NK-92 (cell line): ENCODE results near the gene ARHGAP25.

ENCODE experiments used
- DNase-seq: peaks from one replicate; lab custom pipeline; 2025; ENCODE audit not compliant: unreplicated experiment; lab: John Stamatoyannopoulos, UW

Gene ARHGAP25

DNA sequence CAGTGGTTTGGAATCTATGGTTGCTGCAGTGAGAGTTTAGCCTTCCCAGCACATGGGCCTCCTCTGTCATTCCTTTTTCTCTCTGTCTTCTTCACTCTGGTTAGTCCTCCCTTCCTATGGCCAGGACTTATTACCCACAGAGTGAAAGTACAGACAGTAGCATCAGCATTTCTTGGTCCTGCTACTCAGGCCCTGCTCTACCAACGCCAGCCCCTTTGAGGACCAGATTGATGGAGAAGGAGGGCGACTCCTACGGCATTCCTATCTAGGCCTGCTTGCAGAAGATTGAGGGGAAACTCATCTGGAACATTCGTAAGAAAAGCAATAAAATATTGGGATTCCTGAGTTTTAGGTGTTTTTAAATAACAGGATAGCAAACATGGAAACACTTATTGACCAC, 93.1 kb downstream of the ARHGAP25 start:
- no peak for DNase-seq

DNA sequence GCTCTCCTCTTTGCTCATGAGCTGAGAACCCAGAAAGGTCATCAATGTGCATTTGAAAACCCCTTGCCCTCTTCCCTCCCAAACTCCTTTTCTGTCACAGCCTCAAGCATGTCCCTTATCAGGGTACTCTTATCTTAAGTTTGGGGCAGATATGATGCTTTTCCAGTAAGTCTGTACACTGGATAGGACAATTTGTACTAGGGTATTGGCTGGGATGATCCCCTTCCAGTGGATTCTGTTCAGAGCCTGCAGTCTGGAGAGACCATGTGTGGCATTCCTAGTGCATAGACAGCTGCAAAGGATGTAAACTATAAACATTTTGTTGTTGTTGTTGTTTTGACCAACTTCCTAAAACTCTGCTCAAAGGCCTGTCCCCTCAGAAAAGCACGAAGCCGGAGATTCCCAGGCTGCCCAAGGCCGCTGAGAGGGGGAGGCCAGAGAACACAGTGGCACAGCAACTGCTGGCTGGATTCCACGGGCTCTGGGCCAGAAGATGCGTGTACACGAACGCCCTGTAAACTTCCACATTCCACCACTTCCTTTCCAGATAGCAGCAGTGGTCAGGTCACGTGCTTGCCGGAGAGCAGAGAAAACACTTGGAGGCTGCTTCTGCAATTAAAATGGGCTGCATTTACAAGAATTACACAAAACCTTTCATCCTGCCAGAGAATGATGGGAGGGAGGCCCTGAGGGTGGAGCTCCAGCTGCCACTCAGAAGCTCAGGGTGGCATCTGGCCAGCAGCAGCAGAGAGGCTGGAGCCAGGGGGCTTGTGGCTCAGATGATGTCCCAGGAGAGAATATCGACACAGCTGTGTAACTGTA, 94.5 kb downstream of the ARHGAP25 start:
- DNase-seq = no peak

DNA sequence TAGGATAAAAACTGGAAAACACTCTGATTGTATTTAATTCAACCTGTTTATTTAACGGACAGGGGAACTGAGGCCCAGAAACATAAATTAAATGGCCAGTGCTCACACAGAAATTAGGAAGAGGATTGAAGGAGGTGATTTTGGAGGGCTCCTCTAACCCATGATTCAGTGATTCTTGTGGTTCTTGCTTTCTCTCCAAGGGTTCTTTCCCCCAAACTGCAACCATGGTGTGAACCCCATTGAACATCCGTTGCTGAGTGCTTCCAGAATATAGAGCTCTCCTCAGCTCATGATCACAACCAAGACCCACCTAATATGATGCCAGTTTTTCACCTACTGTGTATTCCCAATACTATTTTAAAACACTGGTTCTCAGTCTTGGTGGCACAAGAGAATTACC, 95.1 kb downstream of the ARHGAP25 start:
- no peak for DNase-seq

DNA sequence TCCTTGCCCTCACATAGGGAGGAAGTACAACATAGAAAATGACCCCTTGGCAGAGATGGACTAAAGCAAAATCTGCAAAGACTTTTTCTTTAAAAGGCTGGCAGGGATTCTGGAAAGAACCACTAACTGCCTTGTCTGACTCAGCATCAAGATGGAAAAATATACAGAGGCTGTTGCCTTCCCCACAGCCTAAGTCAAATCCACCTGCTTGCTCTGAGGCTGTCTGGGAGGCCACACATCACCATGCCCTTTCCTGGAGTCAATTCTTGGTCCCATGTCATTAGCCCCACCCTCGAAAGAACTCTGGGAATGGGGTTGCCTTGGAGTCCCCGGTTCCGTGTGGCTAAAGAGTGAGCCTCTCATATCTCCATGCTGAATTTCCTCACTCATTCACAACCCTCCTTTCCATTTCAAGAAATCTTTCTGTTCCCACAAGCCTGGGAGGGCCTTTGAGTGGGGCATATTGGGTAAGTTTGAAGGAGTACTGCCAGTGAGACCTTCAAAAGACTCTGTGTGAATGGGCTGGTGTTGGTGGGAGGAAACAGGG, 97.1 kb downstream of the ARHGAP25 start:
- DNase-seq = no peak

DNA sequence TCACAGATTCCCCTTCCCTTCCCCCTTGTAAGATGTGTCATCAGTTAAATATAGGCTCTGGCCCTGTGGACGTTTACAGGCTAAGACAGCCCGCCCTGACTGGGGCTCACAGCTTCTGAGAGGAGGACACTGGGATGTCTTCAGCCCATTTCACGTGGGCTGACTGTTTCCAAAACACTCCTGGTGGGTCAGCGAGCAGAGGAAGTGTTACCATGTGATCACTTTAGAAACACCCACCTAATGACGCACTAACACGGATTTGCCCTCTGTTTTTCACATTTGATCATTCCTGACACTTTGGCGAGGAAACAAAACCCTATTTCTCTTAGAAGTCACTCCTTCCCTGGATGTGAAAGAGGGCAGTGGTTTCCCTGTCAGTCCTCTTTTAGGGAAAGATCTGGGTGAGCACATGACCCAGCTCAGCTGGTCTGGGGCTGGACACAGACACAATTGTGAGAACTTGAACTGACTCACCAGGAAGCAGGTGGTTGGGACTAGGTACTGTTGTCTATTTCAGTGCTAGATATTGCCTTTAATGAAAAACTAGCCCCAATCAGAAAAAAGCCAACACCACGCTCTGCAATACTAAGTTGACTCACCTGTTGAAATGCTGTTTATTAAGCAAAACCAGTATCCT, 97.7 kb downstream of the ARHGAP25 start:
- DNase-seq = no peak

DNA sequence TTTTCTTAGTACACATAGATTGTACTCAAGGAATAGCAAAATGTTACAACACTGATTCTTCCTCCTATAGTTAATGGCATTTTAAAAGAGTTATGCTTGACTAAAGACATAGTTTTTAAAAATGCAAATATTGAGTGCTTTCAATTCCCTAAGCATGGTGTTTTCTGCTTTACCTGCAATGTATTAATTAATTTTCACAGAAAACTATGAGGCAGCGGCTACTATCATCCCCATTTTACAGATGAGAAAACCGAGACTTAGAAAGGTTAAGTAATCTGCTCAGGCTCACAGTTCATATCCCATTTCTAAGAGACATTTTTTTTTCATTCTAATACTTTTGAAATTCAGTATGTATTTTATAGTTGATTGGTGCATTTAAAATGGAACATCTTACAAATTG, 98.6 kb downstream of the ARHGAP25 start:
- no peak for DNase-seq

DNA sequence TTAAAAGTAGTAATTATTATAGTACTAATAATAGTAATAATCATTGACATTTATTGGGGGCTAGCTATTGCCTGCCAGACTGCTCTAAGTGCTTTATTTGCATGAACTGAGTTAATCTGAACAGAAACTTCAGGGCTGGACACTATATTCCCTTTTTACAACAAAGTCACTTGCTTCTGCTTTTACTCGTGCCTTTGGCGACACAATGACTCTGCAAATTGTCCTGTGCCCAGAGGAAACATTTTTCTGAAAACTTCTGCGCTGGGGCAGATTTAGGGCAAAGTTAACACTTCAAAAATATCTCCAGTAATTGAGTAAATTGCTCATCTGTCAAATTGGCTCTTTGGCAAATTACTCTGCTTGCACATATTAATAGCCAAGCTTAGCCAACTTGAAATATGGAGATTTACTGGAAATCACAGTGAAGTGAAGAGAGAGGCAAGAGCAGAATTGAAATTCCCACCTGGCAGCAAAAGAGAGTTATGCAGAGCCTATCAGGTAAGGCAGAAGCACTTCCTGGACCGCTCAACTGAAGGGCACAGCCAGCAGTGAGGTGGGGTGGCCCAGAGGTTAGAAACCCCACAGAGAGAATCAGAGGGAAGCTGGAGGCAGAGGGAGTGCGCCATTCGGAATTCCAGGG, 100.2 kb downstream of the ARHGAP25 start:
- no peak for DNase-seq

DNA sequence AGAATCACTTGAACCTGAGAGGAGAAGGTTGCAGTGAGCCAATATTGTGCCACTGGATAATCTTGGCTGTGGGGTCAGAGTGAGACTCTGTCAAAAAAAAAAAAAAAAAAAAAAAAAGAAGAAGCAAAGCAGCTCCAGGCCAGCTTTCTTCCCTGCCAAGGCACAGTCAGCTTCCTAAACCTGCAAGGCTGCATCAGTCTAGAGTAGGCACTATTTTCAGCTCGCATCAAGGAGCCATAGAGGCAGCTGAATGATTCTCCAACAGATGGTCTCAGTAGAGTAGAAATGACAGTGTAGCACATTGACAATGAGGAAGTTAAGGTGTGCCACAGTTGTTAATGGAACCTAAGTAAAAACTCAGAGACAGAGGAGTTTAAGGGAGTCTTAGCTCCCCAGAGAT, 101.0 kb downstream of the ARHGAP25 start:
- DNase-seq = no peak

DNA sequence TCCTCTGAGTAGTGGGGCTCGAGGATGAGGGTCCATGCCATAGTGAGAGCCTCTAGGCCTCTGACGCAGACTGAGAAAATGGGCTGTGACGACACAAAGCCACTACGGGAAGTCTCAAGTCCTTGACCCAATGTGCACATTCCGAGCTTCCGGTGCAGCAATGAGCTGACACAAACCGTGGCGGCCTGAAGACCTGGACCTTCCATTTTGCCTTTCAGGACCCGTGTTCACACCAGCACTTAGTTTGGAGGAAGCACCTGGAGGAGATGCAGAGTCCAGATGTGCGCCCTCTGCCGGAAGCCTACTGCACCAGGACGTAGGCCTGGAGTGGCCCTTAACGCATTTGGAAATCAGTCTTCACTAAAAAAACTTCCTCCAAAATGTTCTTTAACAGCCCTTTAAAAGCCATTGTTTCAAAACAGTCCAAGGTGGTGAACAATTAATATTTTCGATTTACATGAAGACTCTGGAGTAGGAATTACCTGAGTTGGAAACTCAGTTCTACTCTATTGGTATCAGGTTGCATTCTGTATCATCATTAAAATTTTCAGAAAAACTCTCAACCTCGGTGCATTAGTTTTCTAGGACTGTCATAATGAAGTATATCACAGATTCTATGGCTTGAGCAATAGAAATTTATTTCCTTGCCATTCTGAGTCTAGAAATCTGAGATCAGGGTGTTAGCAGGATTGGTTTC, 102.7 kb downstream of the ARHGAP25 start:
- DNase-seq = peak; percentile 8

DNA sequence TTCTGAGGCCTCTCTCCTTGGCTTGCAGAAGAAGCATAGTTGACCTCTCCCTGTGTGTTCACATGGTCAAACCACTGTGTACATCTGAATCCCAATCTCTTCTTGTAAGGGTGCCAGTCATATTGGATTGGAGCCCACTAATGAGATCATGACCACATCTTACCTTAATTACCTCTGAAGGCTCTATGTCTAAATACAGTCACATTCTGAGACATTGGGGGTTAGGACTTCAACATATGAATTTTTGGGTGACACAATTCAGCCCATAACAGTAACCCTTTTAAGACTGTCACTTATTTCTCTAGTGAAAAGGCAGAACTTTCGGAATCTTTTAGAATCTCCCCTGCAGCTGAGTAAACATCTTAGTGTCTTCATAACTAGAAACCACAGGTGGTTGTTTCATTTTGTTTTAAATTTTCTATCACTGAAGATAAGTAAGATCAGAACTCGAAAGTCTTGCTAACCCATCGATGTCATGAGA, 103.3 kb downstream of the ARHGAP25 start:
- DNase-seq = no peak

DNA sequence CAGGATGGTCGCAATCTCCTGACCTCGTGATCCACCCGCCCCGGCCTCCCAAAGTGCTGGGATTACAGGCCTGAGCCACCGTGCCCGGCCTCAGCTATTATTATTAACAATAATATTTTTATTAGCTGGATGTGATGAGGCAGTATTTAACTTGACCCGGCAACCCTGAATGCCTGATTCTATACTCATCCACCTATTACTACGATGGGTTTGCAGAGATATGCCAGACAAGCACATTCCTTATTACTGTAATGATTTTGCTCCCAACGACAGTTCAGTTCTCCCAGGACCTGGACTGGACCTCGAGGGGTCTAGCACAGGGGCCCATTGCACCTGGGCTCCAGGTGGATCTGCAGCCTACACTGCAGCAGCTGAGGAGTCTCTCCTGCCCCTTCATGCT, 104.0 kb downstream of the ARHGAP25 start:
- no peak for DNase-seq

DNA sequence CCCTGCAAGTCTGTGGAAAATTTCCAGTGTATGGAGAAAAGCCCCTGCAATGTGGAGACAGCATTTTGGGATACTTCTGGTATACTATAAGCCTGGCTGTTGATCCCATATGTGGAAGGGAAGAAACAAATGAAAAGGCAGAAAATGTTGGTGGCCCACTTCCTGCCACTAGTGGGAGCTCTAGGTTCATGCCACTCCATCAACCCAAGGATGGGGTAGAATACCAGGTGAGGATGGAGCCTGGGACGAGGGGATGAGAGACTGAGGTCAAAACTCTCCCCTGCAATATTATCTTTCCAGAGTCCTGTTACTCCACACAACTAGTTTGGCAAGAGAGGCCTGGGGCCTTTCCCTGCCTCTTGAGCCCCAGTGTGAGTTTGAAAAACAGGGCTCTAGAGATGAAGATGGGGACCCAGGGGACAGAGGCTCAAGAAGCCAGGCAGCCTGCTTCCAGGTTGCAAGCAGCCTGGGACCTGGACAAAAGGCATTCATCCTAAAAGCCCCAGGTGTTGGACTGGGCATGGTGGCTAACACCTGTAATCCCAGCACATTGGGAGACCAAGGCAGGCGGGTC, 104.7 kb downstream of the ARHGAP25 start:
- DNase-seq = no peak

DNA sequence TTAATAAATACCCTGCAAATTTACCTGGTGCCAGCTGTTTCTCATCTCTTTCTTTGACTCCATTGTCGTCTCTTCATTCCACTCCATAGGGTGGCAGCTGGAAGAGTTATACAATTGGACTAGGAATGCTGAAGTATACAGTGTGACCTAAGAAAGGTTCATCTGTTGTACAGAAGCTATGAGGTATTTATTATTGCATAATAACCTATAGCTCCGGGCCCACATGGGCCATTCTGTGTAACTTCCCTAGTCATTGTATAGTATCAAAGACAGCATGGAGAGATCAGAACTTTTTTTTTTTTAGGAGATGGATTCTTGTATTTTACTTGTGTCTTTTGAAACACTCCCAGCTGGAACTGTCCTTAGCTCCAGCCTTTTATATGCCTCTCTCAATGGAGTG, 110.4 kb downstream of the ARHGAP25 start:
- DNase-seq = no peak

DNA sequence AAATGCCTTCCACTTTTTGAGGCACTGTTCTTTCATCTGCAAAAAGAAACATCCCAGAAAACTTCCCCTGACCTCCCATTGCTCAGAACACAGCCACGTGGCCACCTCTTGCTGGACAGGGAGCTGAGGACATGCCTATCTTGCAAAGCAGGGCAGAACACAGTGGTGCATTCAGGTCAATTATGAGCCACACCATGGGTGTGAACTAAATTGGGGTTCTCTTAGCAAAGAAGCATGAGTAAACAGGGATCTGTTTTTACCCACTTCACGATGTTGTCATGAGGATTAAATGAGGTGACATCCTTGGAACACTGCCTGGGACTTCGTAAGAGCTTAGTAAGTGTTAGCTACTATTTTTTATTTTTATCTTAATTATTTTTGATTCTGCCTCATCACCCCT, 111.5 kb downstream of the ARHGAP25 start:
- DNase-seq = no peak

DNA sequence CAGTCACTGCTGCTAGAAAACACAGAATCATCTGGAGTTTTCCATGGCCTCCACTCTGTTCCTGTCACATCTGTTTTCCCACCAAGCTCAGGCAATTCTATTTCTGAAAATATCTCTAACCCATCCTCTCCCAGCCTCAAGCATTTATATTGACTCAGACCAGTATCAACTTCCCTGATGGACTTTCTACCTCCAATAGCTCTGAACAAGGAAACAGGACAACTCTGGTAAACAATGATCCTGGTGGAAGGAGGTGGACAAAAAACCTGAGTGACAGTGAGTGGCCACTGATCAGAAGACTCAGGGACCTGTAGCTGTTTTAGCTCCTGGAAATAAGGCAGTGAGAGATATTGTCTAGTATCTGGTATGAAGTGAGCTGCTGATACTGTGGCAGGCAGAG, 113.1 kb downstream of the ARHGAP25 start:
- DNase-seq = no peak

DNA sequence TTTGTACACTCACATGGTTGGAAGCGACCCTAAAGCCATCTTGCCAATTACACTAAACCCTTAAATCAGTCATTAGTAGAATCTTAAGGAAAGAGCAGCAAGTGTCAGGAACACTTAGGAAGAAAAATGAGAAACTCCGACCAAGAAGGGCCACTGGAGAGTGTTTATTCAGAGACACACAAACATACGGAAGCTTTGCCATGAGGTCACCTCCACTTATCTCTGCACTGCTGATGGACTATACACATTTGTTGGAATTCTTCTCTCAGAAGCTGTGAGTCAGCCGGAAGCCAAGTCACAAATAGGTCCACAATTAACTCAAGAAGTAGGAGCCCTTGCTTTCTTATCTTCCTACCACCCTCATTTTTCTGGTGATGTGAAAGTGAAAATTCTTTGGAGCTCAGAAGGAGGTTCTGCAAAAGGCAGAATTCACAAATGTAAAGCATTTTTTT, 115.0 kb downstream of the ARHGAP25 start:
- DNase-seq = no peak

DNA sequence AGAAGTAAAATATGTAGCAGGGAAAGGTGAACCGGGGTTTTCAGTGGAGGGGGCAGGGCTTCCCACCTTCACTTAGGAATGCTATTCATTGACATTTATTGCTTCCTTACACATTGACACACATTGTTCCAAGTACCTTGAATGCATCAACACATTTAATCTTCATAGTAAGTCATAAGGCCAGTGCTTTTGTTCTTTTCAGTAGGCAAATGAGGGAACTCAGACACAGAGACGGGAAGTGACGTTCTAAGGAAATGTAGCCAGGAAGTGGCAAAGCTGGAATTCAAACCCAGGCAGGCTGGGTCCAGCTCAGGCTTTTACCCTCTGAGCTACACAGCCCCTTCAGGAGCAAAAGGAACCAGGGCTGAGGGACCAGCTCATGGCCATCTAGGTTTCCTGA, 115.9 kb downstream of the ARHGAP25 start:
- no peak for DNase-seq

DNA sequence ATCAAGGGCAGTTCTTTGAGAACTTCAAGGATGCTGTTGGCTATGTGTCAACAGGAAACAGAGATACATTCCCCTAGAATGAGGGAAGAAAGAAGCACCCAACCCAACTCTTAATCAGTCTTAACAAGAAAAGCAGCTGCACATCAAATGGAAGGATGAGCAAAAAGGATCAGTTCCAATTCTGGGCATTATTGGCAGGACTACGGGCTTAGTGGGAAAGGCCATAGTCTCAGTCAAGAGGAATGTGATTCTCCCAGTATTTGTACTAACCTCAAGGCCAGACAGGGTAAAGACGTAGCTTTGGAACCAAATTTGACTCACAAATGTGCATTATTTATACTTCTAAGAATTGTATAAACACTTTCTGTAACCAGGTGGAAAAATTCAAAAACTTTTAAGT, 118.4 kb downstream of the ARHGAP25 start:
- DNase-seq = no peak

DNA sequence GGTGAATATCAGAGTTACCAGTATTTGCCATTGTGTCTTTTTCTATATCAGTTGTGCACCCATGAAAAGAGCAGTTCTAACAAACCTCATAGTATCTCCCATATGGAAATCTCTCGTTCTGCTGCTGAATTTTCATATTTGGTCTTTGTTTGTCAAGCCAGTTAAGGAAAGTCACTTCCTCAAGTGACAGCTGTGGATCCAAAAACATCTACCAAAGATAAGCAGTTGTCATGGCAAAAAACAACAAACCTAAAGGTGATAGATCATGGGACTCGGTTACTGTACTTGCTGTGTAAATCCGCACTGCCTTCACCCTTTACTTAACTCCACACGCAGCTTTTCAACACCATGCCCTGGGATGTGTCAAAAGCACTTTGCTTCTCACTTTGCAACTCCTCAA, 119.3 kb downstream of the ARHGAP25 start:
- DNase-seq = no peak

DNA sequence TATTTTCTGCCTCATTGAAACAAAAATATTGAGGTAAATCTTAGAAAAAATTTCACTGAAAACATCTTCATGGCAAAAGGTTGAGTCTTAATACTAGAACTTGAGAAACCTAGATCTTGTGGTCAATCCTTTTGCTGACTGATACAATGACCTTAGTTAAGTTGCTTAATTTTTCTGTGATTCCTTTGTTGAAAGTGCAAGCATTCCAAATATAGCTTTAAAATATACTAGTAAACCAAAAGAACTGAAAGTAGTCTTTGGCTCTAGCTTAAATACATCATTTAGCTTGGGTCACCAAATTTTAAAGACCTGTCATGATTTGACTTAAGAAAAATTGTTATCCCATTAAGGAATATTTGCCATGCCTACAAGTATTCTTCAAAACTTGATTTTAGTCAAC, 119.9 kb downstream of the ARHGAP25 start:
- DNase-seq = no peak

DNA sequence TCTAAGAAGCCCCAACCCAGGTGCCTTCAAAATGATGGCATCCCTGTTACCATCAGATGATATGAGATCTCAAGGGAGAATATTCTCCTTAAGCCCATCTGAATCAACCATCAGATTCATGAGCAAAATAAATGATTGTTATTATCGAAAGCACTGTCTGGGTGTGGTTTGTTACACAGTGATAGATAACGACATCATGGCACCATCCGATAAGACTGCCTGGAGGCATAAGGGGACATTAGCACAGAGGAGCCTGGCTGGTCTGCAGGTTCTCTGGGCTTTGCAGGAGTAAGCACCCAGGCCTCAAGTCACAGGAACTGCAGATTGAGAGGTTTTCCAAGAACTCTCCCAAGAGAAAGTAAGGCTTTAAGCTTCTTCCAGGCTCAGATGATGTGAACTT, 120.9 kb downstream of the ARHGAP25 start:
- no peak for DNase-seq
